GM12873 (cell line): ENCODE results near the gene FRAS1.

Experiments
- TF ChIP-seq, protein P1 (sequence below): IDR thresholded peaks from 2 replicates; pipeline ENCODE4 v1.5.1; 2012; ENCODE audit warnings: low read depth, mild to moderate bottlenecking, moderate library complexity, low read length, control low read depth; ENCODE audit not compliant: insufficient read depth; ENCODE audit errors: missing control alignments

Gene FRAS1

DNA sequence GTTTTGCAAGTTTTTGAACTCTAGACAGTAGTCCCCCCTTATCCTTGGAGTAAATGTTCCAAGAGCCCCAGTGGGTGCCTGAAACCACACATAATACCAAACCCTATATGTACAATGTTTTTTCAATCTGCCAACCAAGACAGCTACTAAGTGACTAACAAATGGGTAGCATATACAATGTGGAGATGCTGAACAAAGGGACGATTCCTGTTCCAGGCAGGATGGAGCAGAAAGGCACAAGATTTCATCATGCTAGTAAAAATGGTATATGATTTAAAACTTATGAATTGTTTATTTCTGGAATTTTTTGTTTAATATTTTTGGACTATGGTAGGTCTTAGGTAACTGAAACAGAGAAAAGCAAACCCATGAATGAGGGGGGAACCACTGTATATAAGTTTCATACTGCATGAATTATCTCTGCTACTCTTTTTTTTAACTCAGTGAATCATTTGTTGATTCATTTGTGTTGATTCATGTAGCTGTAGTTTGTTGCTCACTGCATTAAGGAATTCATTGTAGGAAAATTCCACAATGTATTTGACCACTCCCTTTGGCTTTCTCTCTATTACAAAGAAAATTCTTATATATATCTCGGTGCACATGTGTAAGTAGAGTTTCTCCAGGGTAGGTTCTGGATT lies 472.6 kb downstream of the FRAS1 start:
- TF ChIP-seq, protein P1, sequence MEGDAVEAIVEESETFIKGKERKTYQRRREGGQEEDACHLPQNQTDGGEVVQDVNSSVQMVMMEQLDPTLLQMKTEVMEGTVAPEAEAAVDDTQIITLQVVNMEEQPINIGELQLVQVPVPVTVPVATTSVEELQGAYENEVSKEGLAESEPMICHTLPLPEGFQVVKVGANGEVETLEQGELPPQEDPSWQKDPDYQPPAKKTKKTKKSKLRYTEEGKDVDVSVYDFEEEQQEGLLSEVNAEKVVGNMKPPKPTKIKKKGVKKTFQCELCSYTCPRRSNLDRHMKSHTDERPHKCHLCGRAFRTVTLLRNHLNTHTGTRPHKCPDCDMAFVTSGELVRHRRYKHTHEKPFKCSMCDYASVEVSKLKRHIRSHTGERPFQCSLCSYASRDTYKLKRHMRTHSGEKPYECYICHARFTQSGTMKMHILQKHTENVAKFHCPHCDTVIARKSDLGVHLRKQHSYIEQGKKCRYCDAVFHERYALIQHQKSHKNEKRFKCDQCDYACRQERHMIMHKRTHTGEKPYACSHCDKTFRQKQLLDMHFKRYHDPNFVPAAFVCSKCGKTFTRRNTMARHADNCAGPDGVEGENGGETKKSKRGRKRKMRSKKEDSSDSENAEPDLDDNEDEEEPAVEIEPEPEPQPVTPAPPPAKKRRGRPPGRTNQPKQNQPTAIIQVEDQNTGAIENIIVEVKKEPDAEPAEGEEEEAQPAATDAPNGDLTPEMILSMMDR: no peak

DNA sequence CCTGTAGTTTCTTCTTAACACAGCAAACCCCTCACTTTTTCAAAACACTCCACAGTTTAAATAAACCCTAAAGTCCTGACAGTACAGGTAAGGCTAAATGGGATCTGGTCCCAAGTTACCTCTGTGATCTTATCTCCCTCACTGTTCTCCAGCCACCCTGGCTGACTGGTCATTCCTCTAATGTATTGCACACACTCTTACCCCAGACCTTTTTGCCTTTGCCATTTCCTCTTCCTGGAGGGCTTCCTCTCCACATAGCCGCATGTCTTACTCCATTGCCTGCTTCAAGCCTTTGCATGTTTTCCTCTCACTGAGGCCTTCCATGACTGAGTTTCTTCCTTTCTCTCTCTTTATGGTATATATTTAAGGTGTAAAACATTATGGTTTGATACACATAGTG lies 474.9 kb downstream of the FRAS1 start:
- TF ChIP-seq, protein P1: no peak

GRCh38 chr4:78533854-78534253 lies 476.7 kb downstream of the FRAS1 start:
- TF ChIP-seq, protein P1: no peak

- TF ChIP-seq, protein P1: no peak
Observed at GRCh38 chr4:78534286-78534955, 477.3 kb downstream of the FRAS1 start.

- TF ChIP-seq, protein P1: no peak
Observed at GRCh38 chr4:78542373-78542772, 485.2 kb downstream of the FRAS1 start.

GRCh38 chr4:78543424-78544125 lies 486.5 kb downstream of the FRAS1 start:
- TF ChIP-seq, protein P1: no peak

- TF ChIP-seq, protein P1: no peak
Observed at GRCh38 chr4:78544678-78545077, 487.6 kb downstream of the FRAS1 start.
